Naive thymus-derived CD4-positive, alpha-beta T cell (primary cell): ENCODE results near the gene TUBB2B. TPM values are rescaled to one million over a fixed set of nuclear protein-coding genes. Genes with fewer than 3 reads are reported as not detected.

Experiments used
- ATAC-seq: fragments of 150-1000 bp; cut with Tn5 transposase; 2 replicates; pipeline ENCODE4 v1.10.0; 2021; ENCODE audit warnings: mild to moderate bottlenecking, moderate library complexity
- CTCF ChIA-PET: fragments of 350-600 bp; sonication (Branson Sonifier 250); formaldehyde crosslinking; loops from one replicate; lab custom pipeline; 2021; ENCODE audit warnings: antibody characterized with exemption; lab: Charles Lee
- POLR2A ChIA-PET: fragments of 350-600 bp; sonication (Branson Sonifier 250); formaldehyde crosslinking; loops from one replicate; lab custom pipeline; 2021; ENCODE audit warnings: antibody characterized with exemption, inconsistent platforms; lab: Charles Lee
- DNase-seq, 9 donors: peaks; one replicate each; pipeline versions ENCODE4 v3.0.0 to v3.0.0-alpha.2; 2020 to 2022; ENCODE audit warnings: mixed read lengths in 1 of 9
- H3K27ac ChIP-seq: one replicate; pipeline ENCODE4 v1.7.0; 2013; ENCODE audit warnings: mild to moderate bottlenecking, low read depth, low read length, moderate library complexity
- H3K27me3 ChIP-seq, 2 donors: one replicate each; pipeline ENCODE4 v1.7.0; 2013; ENCODE audit warnings: low read length in 2 of 2, mild to moderate bottlenecking in 2 of 2, moderate library complexity in 2 of 2; ENCODE audit not compliant: control insufficient read depth in 2 of 2, insufficient read depth in 2 of 2
- H3K36me3 ChIP-seq, 3 experiments: 1 replicate in 2 of 3; 2 replicates in 1 of 3; pipeline ENCODE4 v1.7.0; 2013; ENCODE audit warnings: low read length in 3 of 3, mild to moderate bottlenecking in 3 of 3, moderate library complexity in 1 of 3; ENCODE audit not compliant: insufficient read depth in 3 of 3, control insufficient read depth in 2 of 3
- H3K4me1 ChIP-seq, 2 donors: one replicate each; pipeline ENCODE4 v1.7.0; 2013; ENCODE audit warnings: low read length in 2 of 2, mild to moderate bottlenecking in 2 of 2, moderate library complexity in 1 of 2; ENCODE audit not compliant: control insufficient read depth in 2 of 2, insufficient read depth in 2 of 2
- H3K4me3 ChIP-seq: 2 replicates; pipeline ENCODE4 v1.7.0; 2013; ENCODE audit warnings: mild to moderate bottlenecking, low read length
- H3K9me3 ChIP-seq, 3 experiments: 1 replicate in 2 of 3; 2 replicates in 1 of 3; pipeline ENCODE4 v1.7.0; 2013; ENCODE audit warnings: low read length in 3 of 3; ENCODE audit not compliant: control insufficient read depth in 2 of 3
- H3K27ac Mint-ChIP-seq, 9 donors: one replicate each; pipeline ENCODE4 v1.8.0; 2020 to 2022; ENCODE audit warnings: mixed read lengths in 9 of 9, mild to moderate bottlenecking in 8 of 9, moderate library complexity in 5 of 9, inconsistent platforms in 2 of 9
- H3K27me3 Mint-ChIP-seq, 5 donors: one replicate each; pipeline ENCODE4 v1.8.0; 2021 to 2022; ENCODE audit warnings: mixed read lengths in 5 of 5, mild to moderate bottlenecking in 1 of 5
- H3K36me3 Mint-ChIP-seq, 5 donors: one replicate each; pipeline ENCODE4 v1.8.0; 2020 to 2022; ENCODE audit warnings: mixed read lengths in 5 of 5, mild to moderate bottlenecking in 3 of 5, inconsistent platforms in 1 of 5
- H3K4me1 Mint-ChIP-seq, 7 donors: one replicate each; pipeline ENCODE4 v1.8.0; 2020 to 2022; ENCODE audit warnings: mixed read lengths in 7 of 7, mild to moderate bottlenecking in 3 of 7, inconsistent platforms in 1 of 7
- H3K4me3 Mint-ChIP-seq, 10 donors: one replicate each; pipeline ENCODE4 v1.8.0; 2020 to 2022; ENCODE audit warnings: mild to moderate bottlenecking in 10 of 10, mixed read lengths in 10 of 10, moderate library complexity in 6 of 10, inconsistent platforms in 2 of 10
- H3K9me3 Mint-ChIP-seq, 11 donors: one replicate each; pipeline ENCODE4 v1.8.0; 2020 to 2022; ENCODE audit warnings: mixed read lengths in 11 of 11, mild to moderate bottlenecking in 4 of 11, inconsistent platforms in 1 of 11, moderate library complexity in 1 of 11
- intact Hi-C, 2 donors: fragments of 100-400 bp; cut with micrococcal nuclease; formaldehyde crosslinking; loops; one replicate each; pipeline ENCODE4 v1.15.1; 2023
- polyA plus RNA-seq, 2 donors: library from polyadenylated mRNA; unstranded; fragments of 300-500 nt; fragmentation: Illumina TruSeq; gene quantifications; one replicate each; pipeline ENCODE4 v1.2.3, GENCODE V29; 2021
- total RNA-seq, 6 experiments: library from RNA in 5 of 6; stranded (reverse) in 5 of 6; gene quantifications; 1 replicate in 5 of 6; 2 replicates in 1 of 6; pipeline ENCODE4 v1.2.3 and lab custom pipeline; 2021 to 2026

TUBB2B gene
- total and polyA plus RNA-seq, 7 experiments from 2014 or later: 0.18 to 1.6 (median 0.40) TPM; not detected in 3

GRCh38 chr6:3240595-3240994 is 13.1 kb upstream of the TUBB2B start:
- no peak overlapping the region for H3K4me3 ChIP-seq
- ChIA-PET CTCF (no interaction called here), POLR2A (interaction anchor here (1.1 kb wide), 1 partner anchor 11 kb away, joined by 3 read pairs; no protein-coding TSS in a partner anchor)
- intact Hi-C loops: no loop called here
- Mint-ChIP-seq H3K4me3 (no peak overlapping the region), H3K4me1 (peaks cover 0 to 2% (median 0%) of the 10 kb centered on the region in 7 donors), H3K27me3 (peaks cover 31 to 70% (median 44%) of the 10 kb centered on the region in 5 donors), H3K36me3 (no peaks in the 10 kb centered on the region), H3K27ac (no peak overlapping the region), H3K9me3 (peaks cover 0 to 1% (median 0%) of the 10 kb centered on the region in 11 donors)
- DNase-seq: no peak
- H3K27me3 ChIP-seq: peaks cover 0 to 3% of the 10 kb centered on the region in 2 donors
- H3K9me3 ChIP-seq: no peaks in the 10 kb centered on the region
- no peaks in the 10 kb centered on the region for H3K4me1 ChIP-seq
- ATAC-seq: no peak
- no peak overlapping the region for H3K27ac ChIP-seq
- no peaks in the 10 kb centered on the region for H3K36me3 ChIP-seq

DNA sequence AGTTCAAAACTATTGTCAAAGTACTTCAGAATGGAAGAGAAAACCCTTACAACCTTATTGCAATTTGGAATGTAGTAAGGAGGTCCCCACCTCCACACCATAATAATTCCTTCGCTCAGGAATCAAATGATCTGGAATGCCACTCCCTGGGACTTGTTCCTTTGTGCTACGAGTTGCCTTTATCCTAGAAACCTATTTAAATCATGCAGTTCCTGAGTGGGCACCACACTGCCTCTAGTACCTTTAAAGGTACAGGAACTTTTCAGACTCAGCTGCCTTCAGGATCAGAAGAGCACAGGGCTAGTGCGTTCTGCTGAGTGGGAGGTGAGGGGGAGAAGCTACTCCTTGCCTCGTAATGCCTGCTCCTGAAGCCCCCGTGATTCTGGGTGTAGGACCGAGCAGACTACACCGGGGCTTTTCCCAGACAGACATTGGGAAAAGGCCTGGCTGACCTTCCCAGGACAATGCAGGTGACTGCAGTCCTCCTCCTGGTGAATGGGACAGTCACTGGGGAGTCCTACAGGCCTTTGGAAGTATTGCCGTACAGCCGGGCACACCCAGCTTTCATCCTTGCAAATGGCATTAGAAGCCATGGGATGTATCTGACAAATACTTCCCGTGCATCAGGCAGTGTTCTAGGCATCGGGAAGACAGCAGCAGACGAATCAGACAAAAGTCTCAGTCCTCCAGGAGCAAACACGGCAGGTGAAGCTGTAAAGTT is 11.8 kb upstream of the TUBB2B start:
- H3K36me3 ChIP-seq: no peaks in the 10 kb centered on the region
- H3K4me1 ChIP-seq: no peaks in the 10 kb centered on the region
- Mint-ChIP-seq H3K4me3 (no peak overlapping the region), H3K27ac (no peak overlapping the region), H3K9me3 (peaks cover 0 to under 1% (median 0%) of the 10 kb centered on the region in 11 donors), H3K27me3 (peaks cover 36 to 73% (median 54%) of the 10 kb centered on the region in 5 donors), H3K4me1 (peaks cover 0 to 4% (median 0%) of the 10 kb centered on the region in 7 donors), H3K36me3 (no peaks in the 10 kb centered on the region)
- intact Hi-C loops: no loop called here
- H3K27ac ChIP-seq: no peak overlapping the region
- H3K9me3 ChIP-seq: no peaks in the 10 kb centered on the region
- no peak for ATAC-seq
- no peak overlapping the region for H3K4me3 ChIP-seq
- DNase-seq: no peak
- ChIA-PET CTCF (no interaction called here), POLR2A (no interaction called here)
- peaks cover 0 to 5% of the 10 kb centered on the region in 2 donors for H3K27me3 ChIP-seq

GRCh38 chr6:3237761-3238662 is 10.6 kb upstream of the TUBB2B start:
- no peak overlapping the region for H3K4me3 ChIP-seq
- H3K27ac ChIP-seq: no peak overlapping the region
- no peak overlapping the region for H3K27ac Mint-ChIP-seq
- H3K36me3 ChIP-seq: no peaks in the 10 kb centered on the region
- peaks cover 41 to 75% (median 62%) of the 10 kb centered on the region in 5 donors for H3K27me3 Mint-ChIP-seq
- no peaks in the 10 kb centered on the region for H3K9me3 Mint-ChIP-seq
- peaks cover 0 to 9% of the 10 kb centered on the region in 2 donors for H3K27me3 ChIP-seq
- ChIA-PET POLR2A (no interaction called here), CTCF (no interaction called here)
- H3K4me1 ChIP-seq: no peaks in the 10 kb centered on the region
- ATAC-seq: no peak
- peaks cover 0 to 4% (median 0%) of the 10 kb centered on the region in 7 donors for H3K4me1 Mint-ChIP-seq
- no peak overlapping the region for H3K4me3 Mint-ChIP-seq
- no peaks in the 10 kb centered on the region for H3K9me3 ChIP-seq
- DNase-seq: no peak
- no peaks in the 10 kb centered on the region for H3K36me3 Mint-ChIP-seq
- intact Hi-C loops: no loop called here

- intact Hi-C loops: no loop called here
- ATAC-seq (no peak), DNase-seq (no peak)
- Histone ChIP-seq H3K9me3 (no peaks in the 10 kb centered on the region), H3K4me3 (no peak overlapping the region), H3K27ac (no peak overlapping the region), H3K27me3 (peaks cover 8 to 19% of the 10 kb centered on the region in 2 donors), H3K4me1 (peaks cover under 1 to 11% of the 10 kb centered on the region in 2 donors), H3K36me3 (no peaks in the 10 kb centered on the region)
- Mint-ChIP-seq H3K27me3 (peaks cover 55 to 86% (median 76%) of the 10 kb centered on the region in 5 donors), H3K9me3 (peaks cover 0 to under 1% (median 0%) of the 10 kb centered on the region in 11 donors), H3K4me1 (peaks cover 6 to 21% (median 15%) of the 10 kb centered on the region in 7 donors), H3K27ac (no peak overlapping the region), H3K4me3 (no peak overlapping the region), H3K36me3 (no peaks in the 10 kb centered on the region)
- POLR2A ChIA-PET: no interaction called here
- CTCF ChIA-PET: no interaction called here
These were observed 8.6 kb upstream of the TUBB2B start for GRCh38 chr6:3236005-3236404.

GRCh38 chr6:3235486-3235885 is 8.0 kb upstream of the TUBB2B start:
- no peak overlapping the region for H3K27ac Mint-ChIP-seq
- CTCF ChIA-PET: no interaction called here
- H3K4me3 ChIP-seq: no peak overlapping the region
- H3K27me3 Mint-ChIP-seq: peaks cover 60 to 88% (median 81%) of the 10 kb centered on the region in 5 donors
- peaks cover 0 to 3% (median 0%) of the 10 kb centered on the region in 11 donors for H3K9me3 Mint-ChIP-seq
- H3K4me1 Mint-ChIP-seq: peaks cover 7 to 26% (median 20%) of the 10 kb centered on the region in 7 donors
- intact Hi-C loops: no loop called here
- no peak overlapping the region for H3K27ac ChIP-seq
- ATAC-seq: no peak
- H3K9me3 ChIP-seq: no peaks in the 10 kb centered on the region
- no peak overlapping the region for H3K4me3 Mint-ChIP-seq
- DNase-seq: no peak
- H3K4me1 ChIP-seq: peaks cover 4 to 12% of the 10 kb centered on the region in 2 donors
- POLR2A ChIA-PET: no interaction called here
- H3K36me3 ChIP-seq: no peaks in the 10 kb centered on the region
- no peaks in the 10 kb centered on the region for H3K36me3 Mint-ChIP-seq
- peaks cover 13 to 24% of the 10 kb centered on the region in 2 donors for H3K27me3 ChIP-seq

- H3K27me3 ChIP-seq: peaks cover 26 to 40% of the 10 kb centered on the region in 2 donors
- ChIA-PET CTCF (interaction anchor here (0.7 kb wide), 1 partner anchor 18 kb away, joined by 3 read pairs; no protein-coding TSS in a partner anchor), POLR2A (interaction anchor here (0.9 kb wide), 1 partner anchor 467 kb away, joined by 3 read pairs; no protein-coding TSS in a partner anchor)
- H3K4me3 ChIP-seq: no peak overlapping the region
- no peak overlapping the region for H3K27ac Mint-ChIP-seq
- H3K9me3 ChIP-seq: no peaks in the 10 kb centered on the region
- H3K27ac ChIP-seq: no peak overlapping the region
- intact Hi-C loops: loop anchor here in 1 of 2 donors (5.0 kb wide), 1 partner anchor 92 kb away; no protein-coding TSS in a partner anchor
- no peak overlapping the region for H3K4me3 Mint-ChIP-seq
- DNase-seq (no peak), ATAC-seq (no peak)
- no peaks in the 10 kb centered on the region for H3K36me3 Mint-ChIP-seq
- peaks cover 19 to 26% of the 10 kb centered on the region in 2 donors for H3K4me1 ChIP-seq
- peaks cover 69 to 95% (median 87%) of the 10 kb centered on the region in 5 donors for H3K27me3 Mint-ChIP-seq
- peaks cover 17 to 42% (median 35%) of the 10 kb centered on the region in 7 donors for H3K4me1 Mint-ChIP-seq
- H3K9me3 Mint-ChIP-seq: peaks cover 0 to 3% (median 0%) of the 10 kb centered on the region in 11 donors
- H3K36me3 ChIP-seq: no peaks in the 10 kb centered on the region
These were observed 6.5 kb upstream of the TUBB2B start for GRCh38 chr6:3233904-3234303.
